22Rv1 (cell line): ENCODE measurements around the gene B3GNT2.
"Not testable (repeated sequence)": the region's sequence is repeated elsewhere in the genome, so short reads cannot be mapped to it uniquely, and the experiment has no call there.

Experiments
- H3K27ac ChIP-seq: fragments of 450-650 bp; 2 replicates; pipeline ENCODE4 v1.5.1; 2017
- ZFX ChIP-seq: fragments of 450-650 bp; IDR thresholded peaks from 2 replicates; pipeline ENCODE4 v1.6.1; 2017; ENCODE audit warnings: antibody characterized with exemption, borderline replicate concordance
- TF ChIP-seq, protein P1 (sequence below): fragments of 450-650 bp; IDR thresholded peaks from 2 replicates; pipeline ENCODE4 v1.5.1; 2017; ENCODE audit warnings: mild to moderate bottlenecking

B3GNT2 gene

DNA sequence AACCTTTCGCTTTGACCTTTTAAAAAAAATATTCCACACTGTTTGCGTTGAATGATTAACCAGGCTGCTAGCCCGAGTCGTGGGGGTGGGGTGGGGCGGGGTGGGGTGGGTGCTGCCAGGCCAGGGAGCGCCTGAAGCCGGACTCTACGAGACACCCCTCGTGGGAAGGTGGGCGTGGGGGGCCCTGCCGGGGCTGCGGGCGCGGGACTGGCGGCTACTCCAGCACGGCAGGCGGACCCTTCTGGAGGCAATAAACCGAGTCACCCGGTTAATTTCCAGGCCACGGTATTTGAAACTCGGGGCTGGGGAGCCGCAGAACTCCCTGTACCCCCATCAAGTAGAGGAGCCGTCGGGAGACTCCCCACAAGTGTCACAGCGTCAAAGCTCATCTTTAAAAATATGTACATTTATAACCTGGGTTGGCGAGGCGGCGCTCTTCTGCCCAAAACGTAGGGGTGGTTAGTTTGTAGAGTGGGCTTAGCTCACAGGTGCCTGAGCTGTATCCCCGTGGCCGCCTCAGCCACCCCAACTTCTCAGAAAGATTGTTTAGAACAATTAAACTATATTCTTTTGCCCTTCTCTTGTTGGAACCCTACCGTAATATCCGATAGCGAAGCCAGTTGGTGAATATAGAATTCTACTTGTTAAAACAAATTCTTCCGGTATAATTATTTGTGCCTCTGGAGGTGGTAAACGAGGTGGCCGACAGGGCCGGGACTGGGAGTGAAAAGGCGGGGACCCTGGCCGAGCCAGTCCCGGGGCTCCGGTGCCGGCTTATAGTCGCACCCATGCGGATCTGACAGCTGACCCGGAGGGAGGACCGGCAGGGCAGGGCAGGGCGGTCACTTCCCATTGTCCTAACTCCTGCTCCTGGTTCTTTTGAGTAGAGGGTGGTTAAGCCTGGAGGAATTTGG is 1.4 kb downstream of the B3GNT2 start:
- peak overlapping the region; percentile 67 for H3K27ac ChIP-seq

DNA sequence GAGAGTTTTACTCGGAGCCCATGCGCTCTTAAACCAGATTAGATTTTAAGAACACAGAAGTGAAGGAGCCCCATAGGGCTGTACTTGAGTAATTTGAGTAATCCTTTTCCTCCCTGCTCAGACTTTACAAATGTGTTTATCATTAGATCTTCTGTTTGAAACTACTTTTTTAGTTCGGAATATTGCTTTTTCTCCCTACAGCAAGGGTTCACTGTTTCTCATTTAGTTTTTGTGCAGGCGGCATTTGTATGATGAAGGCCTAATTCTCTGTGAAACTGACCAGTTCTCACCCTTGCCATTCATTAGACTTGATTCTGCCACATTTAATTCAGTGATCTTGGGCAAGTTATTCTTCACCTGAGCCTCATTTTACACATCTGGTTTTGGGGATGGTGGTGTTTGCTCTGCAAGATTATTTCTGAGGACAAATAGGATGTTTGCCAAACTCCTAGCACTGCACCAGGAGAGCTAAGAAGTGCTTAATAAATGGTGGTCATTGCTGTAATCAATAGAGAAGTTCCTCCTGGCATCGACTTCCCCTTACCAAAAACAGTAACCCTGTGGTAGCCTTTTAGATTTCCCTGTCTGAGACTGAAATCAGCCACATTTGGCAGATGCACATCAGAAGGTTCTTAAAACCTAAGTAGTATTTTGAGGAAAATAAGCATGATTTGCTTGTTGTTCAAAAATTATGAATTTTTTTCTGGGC is 2.2 kb downstream of the B3GNT2 start:
- no peak overlapping the region for H3K27ac ChIP-seq
- TF ChIP-seq, protein P1, sequence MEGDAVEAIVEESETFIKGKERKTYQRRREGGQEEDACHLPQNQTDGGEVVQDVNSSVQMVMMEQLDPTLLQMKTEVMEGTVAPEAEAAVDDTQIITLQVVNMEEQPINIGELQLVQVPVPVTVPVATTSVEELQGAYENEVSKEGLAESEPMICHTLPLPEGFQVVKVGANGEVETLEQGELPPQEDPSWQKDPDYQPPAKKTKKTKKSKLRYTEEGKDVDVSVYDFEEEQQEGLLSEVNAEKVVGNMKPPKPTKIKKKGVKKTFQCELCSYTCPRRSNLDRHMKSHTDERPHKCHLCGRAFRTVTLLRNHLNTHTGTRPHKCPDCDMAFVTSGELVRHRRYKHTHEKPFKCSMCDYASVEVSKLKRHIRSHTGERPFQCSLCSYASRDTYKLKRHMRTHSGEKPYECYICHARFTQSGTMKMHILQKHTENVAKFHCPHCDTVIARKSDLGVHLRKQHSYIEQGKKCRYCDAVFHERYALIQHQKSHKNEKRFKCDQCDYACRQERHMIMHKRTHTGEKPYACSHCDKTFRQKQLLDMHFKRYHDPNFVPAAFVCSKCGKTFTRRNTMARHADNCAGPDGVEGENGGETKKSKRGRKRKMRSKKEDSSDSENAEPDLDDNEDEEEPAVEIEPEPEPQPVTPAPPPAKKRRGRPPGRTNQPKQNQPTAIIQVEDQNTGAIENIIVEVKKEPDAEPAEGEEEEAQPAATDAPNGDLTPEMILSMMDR, result no peak
- TF ChIP-seq ZFX, result no peak

More for the DNA sequence above, 1.4 kb downstream of the B3GNT2 start:
- no peak for TF ChIP-seq ZFX
- TF ChIP-seq, protein P1, result no peak

DNA sequence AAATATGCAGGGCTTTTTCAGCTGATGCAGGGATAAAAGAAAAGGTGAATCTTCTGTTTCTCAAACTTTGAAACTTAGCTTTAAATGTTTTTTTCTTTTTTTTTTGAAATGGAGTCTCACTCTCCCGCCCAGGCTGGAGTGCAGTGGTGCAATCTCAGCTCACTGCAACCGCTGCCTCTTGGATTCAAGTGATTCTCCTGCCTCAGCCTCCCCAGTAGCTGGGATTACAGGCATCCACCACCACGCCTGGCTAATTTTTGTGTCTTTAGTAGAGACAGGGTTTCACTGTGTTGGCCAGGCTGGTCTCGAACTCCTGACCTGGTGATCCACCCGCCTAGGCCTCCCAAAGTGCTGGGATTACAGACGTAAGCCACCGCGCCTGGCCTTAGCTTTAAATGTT is 2.9 kb downstream of the B3GNT2 start:
- not testable (repeated sequence) for H3K27ac ChIP-seq

DNA sequence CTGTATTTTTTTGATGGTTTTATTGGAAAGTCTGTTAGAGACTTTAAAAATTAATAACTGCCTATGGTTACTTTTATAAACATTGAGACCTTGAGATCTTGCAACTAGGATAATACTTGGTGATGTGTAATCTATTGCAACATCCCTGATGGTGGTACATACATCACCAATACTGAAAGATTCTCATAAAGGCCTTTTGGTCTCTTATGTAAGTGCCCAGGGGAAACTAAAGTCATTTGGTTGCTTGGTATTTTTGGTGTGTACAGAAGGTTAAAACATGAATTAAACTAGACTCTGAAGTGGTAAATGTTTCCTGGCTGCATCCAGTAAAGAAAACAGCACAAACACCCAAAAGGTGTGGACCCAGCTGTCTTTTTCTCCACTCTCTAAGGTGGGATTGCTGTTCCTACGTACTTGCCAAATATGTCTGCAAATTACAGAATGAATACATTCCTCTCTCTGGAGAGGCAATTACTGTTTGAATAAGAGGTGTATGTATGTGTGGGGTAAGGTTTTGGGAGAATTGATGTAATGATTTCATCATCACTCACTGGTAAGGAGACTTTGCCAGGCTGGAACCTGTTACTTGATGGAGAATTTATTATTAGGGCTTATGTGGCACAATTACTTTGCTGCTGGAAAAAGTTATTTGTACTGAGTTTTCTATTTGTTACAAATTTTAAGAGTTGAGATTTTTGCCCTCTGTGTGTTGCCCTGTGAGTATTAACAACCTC is 3.6 kb downstream of the B3GNT2 start:
- TF ChIP-seq, protein P1, result no peak
- TF ChIP-seq ZFX, result no peak
- no peak overlapping the region for H3K27ac ChIP-seq

DNA sequence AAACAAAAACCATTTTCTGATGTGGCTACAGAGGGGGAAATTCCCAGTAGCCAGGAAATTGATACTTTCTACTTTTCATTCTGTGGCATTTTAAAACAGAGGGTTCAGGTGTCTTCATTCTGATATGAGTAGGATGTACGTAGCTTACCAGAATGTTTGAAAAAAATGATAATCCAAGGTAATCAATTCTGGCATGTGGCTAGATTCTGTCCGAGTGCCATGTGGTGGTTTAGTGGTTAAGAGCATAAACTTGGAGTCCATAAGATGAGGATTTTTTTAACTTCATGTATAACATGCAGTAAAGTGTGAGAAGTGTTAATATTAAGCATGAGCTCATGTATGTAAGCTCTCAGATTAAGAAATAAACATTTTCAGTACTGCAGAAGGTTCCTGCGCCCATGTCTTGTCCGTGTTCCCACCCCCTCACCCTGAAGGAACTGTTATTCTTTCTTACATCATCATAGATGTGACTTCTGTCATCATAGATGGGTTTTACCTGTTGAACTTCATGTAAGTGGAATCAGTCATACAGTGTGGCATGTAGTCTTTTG is 4.5 kb downstream of the B3GNT2 start:
- H3K27ac ChIP-seq, result no peak overlapping the region
- no peak for TF ChIP-seq ZFX
- TF ChIP-seq, protein P1, result no peak

DNA sequence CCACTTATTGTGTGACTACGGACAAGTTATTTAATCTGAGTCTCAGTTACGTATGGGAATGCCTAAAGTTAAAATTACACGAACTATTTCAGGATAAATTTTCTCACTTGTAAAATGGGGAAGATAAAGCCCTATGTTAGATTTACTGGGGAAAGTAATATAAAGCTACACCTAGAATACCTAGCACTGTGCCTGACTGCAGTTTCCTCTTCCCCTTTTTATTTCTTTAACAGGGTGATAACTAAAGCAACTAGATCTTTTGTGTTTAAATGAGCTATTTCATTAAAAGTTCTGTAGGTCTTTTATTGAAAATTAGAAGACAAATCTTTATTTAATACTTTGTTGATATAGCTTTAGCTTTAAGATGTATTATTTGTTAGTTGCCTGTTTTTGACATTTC is 5.0 kb downstream of the B3GNT2 start:
- TF ChIP-seq, protein P1, result no peak
- TF ChIP-seq ZFX, result no peak
- H3K27ac ChIP-seq, result no peak overlapping the region

DNA sequence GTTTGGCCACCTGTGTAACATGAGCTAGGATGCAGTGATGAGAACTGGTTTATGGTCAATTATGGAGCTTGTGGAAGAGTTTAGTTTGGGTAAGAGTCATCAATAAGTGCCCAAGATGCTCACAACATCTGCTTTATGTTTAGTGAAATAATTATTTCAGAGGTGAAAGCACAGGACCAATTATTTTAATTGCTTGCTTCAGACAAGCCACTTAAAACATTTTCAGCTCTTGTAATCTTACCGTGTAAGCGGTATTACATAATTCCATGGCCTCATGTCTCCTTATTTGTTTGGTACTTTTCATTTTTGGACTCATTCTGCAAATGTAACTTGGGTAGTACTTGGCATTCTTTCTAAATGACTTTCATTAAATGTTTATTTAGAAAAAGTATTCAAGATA is 5.4 kb downstream of the B3GNT2 start:
- TF ChIP-seq ZFX, result no peak
- TF ChIP-seq, protein P1, result no peak

More for the DNA sequence above, 5.4 kb downstream of the B3GNT2 start:
- no peak overlapping the region for H3K27ac ChIP-seq
